Tibial artery (tissue), 4 donors: ENCODE results near the gene BCR.

Experiments
- DNase-seq, 2 donors: peaks; one replicate each; pipeline ENCODE4 v3.0.0-alpha.2; 2019
- H3K27ac ChIP-seq, 2 donors: fragments of 200-600 bp; sonication (generic) in 1 of 2; 1 replicate in 1 of 2; 2 replicates in 1 of 2; pipeline ENCODE4 v1.5.1; 2018 to 2019; ENCODE audit warnings: mild to moderate bottlenecking in 1 of 2
- H3K27me3 ChIP-seq, 2 donors: fragments of 200-600 bp; sonication (generic) in 1 of 2; one replicate each; pipeline versions ENCODE4 v1.5.1 to v1.6.0; 2016 to 2019
- H3K36me3 ChIP-seq, 3 donors: fragments of 200-600 bp; sonication (generic) in 2 of 3; one replicate each; pipeline ENCODE4 v1.5.1; 2016 to 2019; ENCODE audit warnings: mild to moderate bottlenecking in 2 of 3
- H3K4me1 ChIP-seq, 4 donors: fragments of 200-600 bp; sonication (generic) in 2 of 4; 1 replicate in 3 of 4; 2 replicates in 1 of 4; pipeline ENCODE4 v1.5.1; 2016 to 2019
- H3K4me3 ChIP-seq, 2 donors: fragments of 200-600 bp; sonication (generic) in 1 of 2; 1 replicate in 1 of 2; 2 replicates in 1 of 2; pipeline ENCODE4 v1.5.1; 2018 to 2019; ENCODE audit warnings: mild to moderate bottlenecking in 2 of 2
- H3K9me3 ChIP-seq, 3 donors: fragments of 200-600 bp; sonication (generic) in 1 of 3; one replicate each; pipeline ENCODE4 v1.5.1; 2016 to 2019
- intact Hi-C: fragments of 100-400 bp; cut with DNase I; formaldehyde crosslinking; loops from one replicate; pipeline ENCODE4 v1.15.0; 2023; ENCODE audit warnings: low total_unique reads
- TF ChIP-seq, protein P1 (sequence below), 2 experiments: fragments of 200-600 bp in 1 of 2; fragments of 450-650 bp in 1 of 2; IDR thresholded peaks; one replicate each; pipeline ENCODE4 v1.5.1; 2017 to 2019; ENCODE audit warnings: antibody characterized with exemption in 2 of 2, mild to moderate bottlenecking in 1 of 2, moderate library complexity in 1 of 2

BCR gene

DNA sequence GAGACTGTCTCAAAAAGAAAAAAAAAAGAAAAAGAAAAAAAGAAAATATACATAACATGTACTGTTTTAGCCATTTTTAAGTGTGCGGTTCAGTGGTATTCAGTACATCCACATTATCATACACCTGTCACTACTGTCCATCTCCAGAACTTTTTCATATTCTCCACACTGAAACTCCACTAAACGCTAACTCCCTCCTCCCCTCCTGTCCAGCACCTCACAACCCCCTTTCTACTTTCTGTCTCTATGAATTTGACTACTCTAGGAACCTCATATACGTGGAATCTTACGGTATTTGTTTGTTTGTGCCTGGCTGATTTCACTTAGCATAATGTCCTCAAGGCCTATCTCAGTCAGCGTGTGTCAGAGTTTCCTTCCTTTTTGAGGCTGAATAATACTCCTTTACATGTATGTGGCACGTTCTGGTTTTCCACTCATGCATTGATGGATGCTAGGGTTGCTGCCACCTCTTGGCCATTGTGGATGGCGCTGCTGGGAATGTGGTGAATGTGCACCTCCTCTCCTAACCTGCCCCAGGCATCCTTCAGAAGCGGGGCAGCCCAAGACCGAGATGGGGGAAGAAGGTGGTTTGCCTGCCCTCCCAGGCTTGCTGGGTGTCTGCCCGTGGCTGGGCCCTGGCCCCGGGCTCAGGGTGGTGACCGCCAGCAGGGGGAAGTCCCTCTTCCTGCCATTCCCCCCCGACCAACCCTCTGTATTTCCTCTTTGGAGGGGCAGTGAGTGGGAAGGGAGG is 60.5 kb downstream of the BCR start:
- Histone ChIP-seq H3K27ac (no peak overlapping the region), H3K36me3 (no peaks in the 10 kb centered on the region), H3K27me3 (no peaks in the 10 kb centered on the region), H3K4me1 (peaks cover 0 to 90% (median 54%) of the 10 kb centered on the region in 4 donors), H3K4me3 (no peak overlapping the region), H3K9me3 (no peaks in the 10 kb centered on the region)
- DNase-seq: no peak
- intact Hi-C loops: loop anchor here (10.0 kb wide), 1 partner anchor 46 kb away; no protein-coding TSS in a partner anchor
- TF ChIP-seq, protein P1, sequence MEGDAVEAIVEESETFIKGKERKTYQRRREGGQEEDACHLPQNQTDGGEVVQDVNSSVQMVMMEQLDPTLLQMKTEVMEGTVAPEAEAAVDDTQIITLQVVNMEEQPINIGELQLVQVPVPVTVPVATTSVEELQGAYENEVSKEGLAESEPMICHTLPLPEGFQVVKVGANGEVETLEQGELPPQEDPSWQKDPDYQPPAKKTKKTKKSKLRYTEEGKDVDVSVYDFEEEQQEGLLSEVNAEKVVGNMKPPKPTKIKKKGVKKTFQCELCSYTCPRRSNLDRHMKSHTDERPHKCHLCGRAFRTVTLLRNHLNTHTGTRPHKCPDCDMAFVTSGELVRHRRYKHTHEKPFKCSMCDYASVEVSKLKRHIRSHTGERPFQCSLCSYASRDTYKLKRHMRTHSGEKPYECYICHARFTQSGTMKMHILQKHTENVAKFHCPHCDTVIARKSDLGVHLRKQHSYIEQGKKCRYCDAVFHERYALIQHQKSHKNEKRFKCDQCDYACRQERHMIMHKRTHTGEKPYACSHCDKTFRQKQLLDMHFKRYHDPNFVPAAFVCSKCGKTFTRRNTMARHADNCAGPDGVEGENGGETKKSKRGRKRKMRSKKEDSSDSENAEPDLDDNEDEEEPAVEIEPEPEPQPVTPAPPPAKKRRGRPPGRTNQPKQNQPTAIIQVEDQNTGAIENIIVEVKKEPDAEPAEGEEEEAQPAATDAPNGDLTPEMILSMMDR (IDR thresholded peaks at IDR 0.05): peak in 1 of 2 experiments; percentile 17

DNA sequence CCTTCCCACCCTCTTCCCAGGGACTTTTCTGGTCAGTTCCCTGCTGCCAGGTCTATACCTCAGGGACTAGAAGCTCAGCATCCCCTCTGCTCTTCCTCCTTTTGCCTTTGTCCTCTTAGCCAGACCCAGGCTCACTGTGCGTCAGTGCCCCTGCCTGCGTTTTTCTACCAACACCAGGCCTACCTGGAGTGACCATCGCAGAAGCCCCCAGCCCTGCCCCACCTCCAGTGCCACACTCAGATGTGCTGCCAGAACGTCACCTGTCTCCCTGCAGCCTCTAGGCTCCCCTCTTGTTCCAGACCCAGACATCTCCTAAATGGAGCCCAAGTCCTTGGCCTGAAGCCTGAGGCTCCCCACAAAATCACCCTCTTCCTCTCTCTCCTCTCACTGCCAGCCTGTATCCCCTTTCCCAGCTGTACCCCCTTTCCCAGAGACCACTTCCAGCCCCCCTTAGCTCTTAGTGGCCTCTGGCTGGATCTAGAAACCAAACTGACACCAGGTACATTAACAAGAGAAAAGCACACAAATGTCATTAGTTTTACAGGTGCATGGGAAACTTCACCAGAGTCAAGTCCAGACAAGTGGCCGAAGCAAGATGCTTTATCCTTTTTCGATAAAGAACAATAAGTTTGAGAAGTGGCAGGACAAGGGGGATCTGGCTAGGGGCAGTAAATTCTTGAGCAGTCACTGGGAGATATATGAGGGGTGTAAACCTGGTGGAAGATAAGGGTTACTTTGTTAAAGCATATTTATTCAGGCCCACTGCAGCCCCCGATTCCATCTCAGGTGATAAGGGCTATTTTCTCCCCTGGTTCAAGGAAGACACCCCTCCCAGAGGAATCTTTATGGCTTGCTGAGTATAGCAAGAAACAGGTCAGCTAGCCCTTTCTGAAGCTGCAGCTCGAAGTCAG is 61.5 kb downstream of the BCR start:
- Histone ChIP-seq H3K27me3 (no peaks in the 10 kb centered on the region), H3K4me3 (no peak overlapping the region), H3K36me3 (no peaks in the 10 kb centered on the region), H3K4me1 (peaks cover 0 to 89% (median 47%) of the 10 kb centered on the region in 4 donors), H3K27ac (no peak overlapping the region), H3K9me3 (no peaks in the 10 kb centered on the region)
- DNase-seq: no peak
- intact Hi-C loops: loop anchor here (10.0 kb wide), 1 partner anchor 47 kb away; no protein-coding TSS in a partner anchor
- TF ChIP-seq, protein P1 (IDR thresholded peaks at IDR 0.05): no peak

DNA sequence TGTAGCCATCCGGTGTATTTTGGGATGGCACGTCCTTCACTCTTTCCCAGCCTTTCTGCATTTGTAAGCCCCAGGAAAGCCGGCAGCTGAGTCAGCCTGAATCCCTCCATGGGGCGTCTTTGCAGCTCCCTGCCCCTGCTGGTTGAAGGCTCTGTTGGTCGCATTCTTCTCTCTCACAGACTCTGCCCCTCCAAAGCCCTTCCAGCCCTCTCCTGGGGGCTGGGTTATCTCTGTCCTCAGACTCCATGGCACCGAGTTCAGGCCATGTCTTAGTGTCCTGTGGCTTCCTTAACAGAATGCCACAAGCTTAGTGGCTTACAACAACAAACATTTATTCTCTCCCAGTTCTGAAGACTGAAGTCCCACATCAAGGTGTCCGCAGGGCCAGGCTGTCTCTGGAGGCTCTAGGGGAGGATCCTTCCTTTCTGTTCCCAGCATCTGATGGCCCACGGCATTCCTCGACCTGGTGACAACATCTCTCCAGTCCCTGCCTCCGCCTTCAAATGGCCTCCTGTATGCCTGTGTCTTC is 62.2 kb downstream of the BCR start:
- DNase-seq: no peak

DNA sequence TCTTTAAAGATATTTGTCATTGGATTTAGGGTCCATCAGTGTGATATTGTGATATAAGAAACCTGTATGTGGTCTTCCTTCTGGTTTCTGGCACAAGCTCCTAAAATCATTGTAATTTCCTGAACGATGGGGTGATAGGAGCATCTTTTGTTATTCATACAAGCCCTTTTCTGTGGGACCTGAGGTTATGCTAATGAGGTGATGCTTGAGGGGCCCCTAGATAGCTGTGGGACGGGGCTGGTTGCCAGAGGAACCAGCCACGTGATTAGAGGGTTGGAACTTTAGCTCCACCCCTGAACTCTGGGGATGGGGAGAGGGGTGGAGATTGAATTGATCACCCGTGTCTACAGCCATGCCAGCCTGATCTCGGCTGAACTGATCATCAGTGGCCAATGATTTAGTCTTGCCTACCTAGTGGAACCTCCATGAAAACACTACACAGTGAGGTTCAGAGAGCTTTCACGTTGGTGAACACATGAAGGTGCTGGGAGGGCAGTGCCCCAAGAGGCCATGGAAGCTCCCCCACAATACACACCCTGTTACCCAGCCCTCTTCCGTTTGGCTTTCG is 62.8 kb downstream of the BCR start:
- Histone ChIP-seq H3K9me3 (no peaks in the 10 kb centered on the region), H3K27ac (peak overlapping the region in 1 of 2 donors; percentile 8), H3K4me1 (peaks cover 0 to 89% (median 46%) of the 10 kb centered on the region in 4 donors), H3K27me3 (no peaks in the 10 kb centered on the region), H3K4me3 (no peak overlapping the region), H3K36me3 (no peaks in the 10 kb centered on the region)
- TF ChIP-seq, protein P1 (IDR thresholded peaks at IDR 0.05): no peak
- intact Hi-C loops: loop anchor here (10.0 kb wide), 1 partner anchor 48 kb away; no protein-coding TSS in a partner anchor
- no peak for DNase-seq

More for the DNA sequence above, 62.2 kb downstream of the BCR start:
- intact Hi-C loops: loop anchor here (10.0 kb wide), 1 partner anchor 48 kb away; no protein-coding TSS in a partner anchor
- H3K9me3 ChIP-seq: no peaks in the 10 kb centered on the region
- peaks cover 0 to 89% (median 46%) of the 10 kb centered on the region in 4 donors for H3K4me1 ChIP-seq
- TF ChIP-seq, protein P1 (IDR thresholded peaks at IDR 0.05): no peak
- H3K27me3 ChIP-seq: no peaks in the 10 kb centered on the region
- no peak overlapping the region for H3K4me3 ChIP-seq
- no peaks in the 10 kb centered on the region for H3K36me3 ChIP-seq
- H3K27ac ChIP-seq: peak overlapping the region in 1 of 2 donors; percentile 8
